OCI-LY7 (cell line): Measurements from ENCODE around the gene HOXC6.

Experiments used
- EZH2phosphoT487 ChIP-seq: fragments of 200-600 bp; sonication (generic); IDR thresholded peaks from 2 replicates; pipeline ENCODE4 v1.6.1; 2018; ENCODE audit warnings: low read depth, borderline replicate concordance, mild to moderate bottlenecking, mixed run types, antibody characterized with exemption, low read length, moderate library complexity, mixed read lengths
- TF ChIP-seq, protein P1 (sequence below): fragments of 200-600 bp; sonication (generic); conservative IDR thresholded peaks from 2 replicates; pipeline ENCODE4 v1.5.1; 2014; ENCODE audit warnings: mild to moderate bottlenecking, antibody characterized with exemption, low read length, moderate library complexity, mixed read lengths

GRCh38 chr12:53990311-53991076, 37.7 kb upstream of the HOXC6 start:
- TF ChIP-seq, protein P1, sequence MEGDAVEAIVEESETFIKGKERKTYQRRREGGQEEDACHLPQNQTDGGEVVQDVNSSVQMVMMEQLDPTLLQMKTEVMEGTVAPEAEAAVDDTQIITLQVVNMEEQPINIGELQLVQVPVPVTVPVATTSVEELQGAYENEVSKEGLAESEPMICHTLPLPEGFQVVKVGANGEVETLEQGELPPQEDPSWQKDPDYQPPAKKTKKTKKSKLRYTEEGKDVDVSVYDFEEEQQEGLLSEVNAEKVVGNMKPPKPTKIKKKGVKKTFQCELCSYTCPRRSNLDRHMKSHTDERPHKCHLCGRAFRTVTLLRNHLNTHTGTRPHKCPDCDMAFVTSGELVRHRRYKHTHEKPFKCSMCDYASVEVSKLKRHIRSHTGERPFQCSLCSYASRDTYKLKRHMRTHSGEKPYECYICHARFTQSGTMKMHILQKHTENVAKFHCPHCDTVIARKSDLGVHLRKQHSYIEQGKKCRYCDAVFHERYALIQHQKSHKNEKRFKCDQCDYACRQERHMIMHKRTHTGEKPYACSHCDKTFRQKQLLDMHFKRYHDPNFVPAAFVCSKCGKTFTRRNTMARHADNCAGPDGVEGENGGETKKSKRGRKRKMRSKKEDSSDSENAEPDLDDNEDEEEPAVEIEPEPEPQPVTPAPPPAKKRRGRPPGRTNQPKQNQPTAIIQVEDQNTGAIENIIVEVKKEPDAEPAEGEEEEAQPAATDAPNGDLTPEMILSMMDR = no peak
- TF ChIP-seq EZH2phosphoT487 = no peak
